ENCODE data around the gene KLHL17.

DNA sequence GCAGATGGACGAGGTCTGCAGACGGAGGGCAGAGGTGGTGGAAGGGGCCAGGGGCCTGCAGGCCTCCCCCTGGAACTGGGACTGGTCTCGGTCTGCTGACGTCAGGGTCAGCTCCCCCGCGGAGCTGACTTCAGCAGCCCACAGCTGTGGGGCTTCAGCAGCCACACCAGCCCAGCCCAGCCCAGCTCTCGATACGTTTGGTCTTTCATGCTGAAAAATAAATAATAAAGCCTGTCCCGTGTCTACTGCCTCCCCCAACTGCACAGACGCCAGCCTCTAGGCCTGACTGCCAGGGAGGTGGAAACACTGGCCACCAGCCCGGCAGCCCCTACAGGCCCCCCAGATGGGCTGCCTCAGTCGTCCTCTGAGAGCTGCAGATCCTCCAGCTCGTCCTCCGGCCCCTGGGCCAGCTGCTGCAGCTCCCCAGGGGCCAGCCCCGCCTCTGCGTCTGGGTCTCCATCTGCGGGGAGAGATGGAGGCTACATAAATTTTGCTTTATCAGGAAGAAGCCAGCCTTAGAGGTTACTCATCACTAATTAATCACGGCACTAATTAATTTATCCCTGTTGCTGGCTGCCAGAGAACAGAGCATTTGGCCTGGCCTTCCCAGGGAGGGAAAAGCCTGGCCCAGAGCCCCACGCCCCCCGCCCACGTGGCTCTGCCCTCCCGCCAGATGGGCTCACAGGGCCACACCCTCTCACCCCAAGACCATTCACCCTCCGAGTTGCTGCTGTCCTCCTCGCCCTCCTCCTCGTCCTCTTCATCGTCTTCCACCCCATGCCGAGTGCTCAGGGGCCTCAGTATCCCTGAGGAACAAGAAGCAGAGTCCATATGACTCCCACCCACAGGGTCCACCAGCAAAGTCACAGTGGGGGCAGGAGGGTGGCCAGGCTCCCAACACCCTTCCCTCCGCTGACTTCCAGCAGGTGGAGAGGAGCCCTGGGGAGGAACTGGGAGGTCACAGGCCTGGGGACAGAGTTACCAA, 15.8 kb upstream of the KLHL17 start:
- TF ChIP-seq, protein P1, sequence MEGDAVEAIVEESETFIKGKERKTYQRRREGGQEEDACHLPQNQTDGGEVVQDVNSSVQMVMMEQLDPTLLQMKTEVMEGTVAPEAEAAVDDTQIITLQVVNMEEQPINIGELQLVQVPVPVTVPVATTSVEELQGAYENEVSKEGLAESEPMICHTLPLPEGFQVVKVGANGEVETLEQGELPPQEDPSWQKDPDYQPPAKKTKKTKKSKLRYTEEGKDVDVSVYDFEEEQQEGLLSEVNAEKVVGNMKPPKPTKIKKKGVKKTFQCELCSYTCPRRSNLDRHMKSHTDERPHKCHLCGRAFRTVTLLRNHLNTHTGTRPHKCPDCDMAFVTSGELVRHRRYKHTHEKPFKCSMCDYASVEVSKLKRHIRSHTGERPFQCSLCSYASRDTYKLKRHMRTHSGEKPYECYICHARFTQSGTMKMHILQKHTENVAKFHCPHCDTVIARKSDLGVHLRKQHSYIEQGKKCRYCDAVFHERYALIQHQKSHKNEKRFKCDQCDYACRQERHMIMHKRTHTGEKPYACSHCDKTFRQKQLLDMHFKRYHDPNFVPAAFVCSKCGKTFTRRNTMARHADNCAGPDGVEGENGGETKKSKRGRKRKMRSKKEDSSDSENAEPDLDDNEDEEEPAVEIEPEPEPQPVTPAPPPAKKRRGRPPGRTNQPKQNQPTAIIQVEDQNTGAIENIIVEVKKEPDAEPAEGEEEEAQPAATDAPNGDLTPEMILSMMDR (IDR thresholded peaks at IDR 0.05 in 8 of 11, conservative IDR thresholded peaks at IDR 0.05 in 3 of 11) = no peak
- TF ChIP-seq POLR2A (IDR thresholded peaks at IDR 0.05) (no peak), POLR2AphosphoS5 (IDR thresholded peaks at IDR 0.05) (peak in 2 of 3 donors; percentile 66 to 69)

Data from spleen (tissue), 7 donors.